Kidney epithelial cell (primary cell): ENCODE results near the gene PCDHGA3. TPM values are rescaled to one million over a fixed set of nuclear protein-coding genes. Genes with fewer than 3 reads are reported as not detected.
"Not testable (repeated sequence)": the region's sequence is repeated elsewhere in the genome, so short reads cannot be mapped to it uniquely, and the experiment has no call there.

Experiments
- DNase-seq: peaks from one replicate; pipeline ENCODE4 v3.0.0-alpha.2; 2010; ENCODE audit warnings: low read depth
- H3K27me3 ChIP-seq: 2 replicates; pipeline ENCODE4 v1.6.0; 2011; ENCODE audit warnings: low read length; ENCODE audit not compliant: control insufficient read depth, insufficient read depth
- H3K36me3 ChIP-seq: 2 replicates; pipeline ENCODE4 v1.5.1; 2011; ENCODE audit warnings: low read length; ENCODE audit not compliant: control insufficient read depth, insufficient read depth
- H3K4me3 ChIP-seq: 2 replicates; pipeline ENCODE4 v1.5.1; 2011; ENCODE audit warnings: low read depth, mild to moderate bottlenecking, control low read depth, low read length
- CTCF ChIP-seq: IDR thresholded peaks from 2 replicates; pipeline ENCODE4 v1.5.1; 2011; ENCODE audit warnings: mild to moderate bottlenecking, moderate library complexity, low read length, control low read depth, inconsistent platforms; ENCODE audit not compliant: insufficient read depth, poor library complexity, severe bottlenecking
- total RNA-seq: library from RNA; depleted of rRNA; stranded (reverse); fragments of >200 nt; gene quantifications from 2 replicates; pipeline ENCODE4 v1.2.3, GENCODE V29; 2015

PCDHGA3 gene
- total RNA-seq, 1 donor from 2014 or later, result 2.6 TPM

- no peaks in the 10 kb centered on the region for H3K36me3 ChIP-seq
- H3K27me3 ChIP-seq, result peaks cover 16% of the 10 kb centered on the region
- H3K4me3 ChIP-seq, result no peak overlapping the region
- no peak for TF ChIP-seq CTCF
- DNase-seq, result no peak
Measured at GRCh38 chr5:141384471-141385267, 41.0 kb downstream of the PCDHGA3 start.

GRCh38 chr5:141387557-141388311 lies 44.1 kb downstream of the PCDHGA3 start, which contains the start of gene PCDHGB4:
Gene PCDHGB4, plus strand, starts transcription at chr5:141387698. Its CDS starts 187 bp downstream, at chr5:141387885.
- not testable (repeated sequence) for H3K36me3 ChIP-seq, DNase-seq
- TF ChIP-seq CTCF, result peak; percentile 40
- H3K27me3 ChIP-seq, result peaks cover 15% of the 10 kb centered on the region
- peak within 1 kb of the TSS; percentile 21 for H3K4me3 ChIP-seq

GRCh38 chr5:141388661-141389060 lies 45.0 kb downstream of the PCDHGA3 start:
- no peak overlapping the region for H3K4me3 ChIP-seq
- DNase-seq, result no peak
- no peak for TF ChIP-seq CTCF

GRCh38 chr5:141389153-141390042 lies 45.8 kb downstream of the PCDHGA3 start:
- DNase-seq, result no peak
- Histone ChIP-seq H3K36me3 (no peaks in the 10 kb centered on the region), H3K27me3 (peaks cover 15% of the 10 kb centered on the region), H3K4me3 (no peak overlapping the region)
- TF ChIP-seq CTCF, result no peak

More at GRCh38 chr5:141388661-141389060, 45.0 kb downstream of the PCDHGA3 start:
- Histone ChIP-seq H3K36me3 (no peaks in the 10 kb centered on the region), H3K27me3 (peaks cover 15% of the 10 kb centered on the region)

GRCh38 chr5:141392429-141393198 lies 49.0 kb downstream of the PCDHGA3 start, which contains the start of gene PCDHGA8:
Gene PCDHGA8, plus strand, starts transcription at chr5:141392633. Its CDS starts 181 bp downstream, at chr5:141392814.
- Histone ChIP-seq H3K36me3 (no peaks in the 10 kb centered on the region), H3K4me3 (no peak within 1 kb of the TSS), H3K27me3 (peaks cover 14% of the 10 kb centered on the region)
- no peak for TF ChIP-seq CTCF
- DNase-seq, result no peak
